H9 (cell line): ENCODE results near the gene KIF6. TPM values are rescaled to one million over a fixed set of nuclear protein-coding genes. Genes with fewer than 3 reads are reported as not detected.

Experiments used
- DNase-seq: peaks from one replicate; pipeline ENCODE4 v3.0.0-alpha.2; 2017
- H2AFZ ChIP-seq: one replicate; pipeline ENCODE4 v1.6.1; 2013; ENCODE audit warnings: mild to moderate bottlenecking, low read length, control low read depth, moderate library complexity
- H2AK5ac ChIP-seq: 2 replicates; pipeline ENCODE4 v1.6.1; 2013; ENCODE audit warnings: low read length, control low read depth, mixed read lengths; ENCODE audit not compliant: insufficient read length
- H2BK120ac ChIP-seq: one replicate; pipeline ENCODE4 v1.6.1; 2013; ENCODE audit warnings: low read depth, mild to moderate bottlenecking, low read length, control low read depth, inconsistent platforms; ENCODE audit not compliant: poor library complexity, severe bottlenecking
- H2BK12ac ChIP-seq: 2 replicates; pipeline ENCODE4 v1.6.1; 2013; ENCODE audit warnings: low read length, control low read depth, mixed read lengths, low read depth; ENCODE audit not compliant: insufficient read length
- H2BK15ac ChIP-seq: 2 replicates; pipeline ENCODE4 v1.6.1; 2013; ENCODE audit warnings: low read depth, low read length, control low read depth
- H2BK20ac ChIP-seq: one replicate; pipeline ENCODE4 v1.6.1; 2013; ENCODE audit warnings: low read depth, mild to moderate bottlenecking, low read length, control low read depth, inconsistent platforms; ENCODE audit not compliant: poor library complexity, severe bottlenecking
- H2BK5ac ChIP-seq: 2 replicates; pipeline ENCODE4 v1.6.1; 2013; ENCODE audit warnings: low read length, control low read depth, mixed read lengths; ENCODE audit not compliant: insufficient read length
- H3K14ac ChIP-seq: 2 replicates; pipeline ENCODE4 v1.6.1; 2013; ENCODE audit warnings: low read length, control low read depth; ENCODE audit not compliant: insufficient read depth
- H3K18ac ChIP-seq: 2 replicates; pipeline ENCODE4 v1.6.1; 2013; ENCODE audit warnings: low read depth, mild to moderate bottlenecking, mixed read lengths, low read length, control low read depth; ENCODE audit not compliant: insufficient read length
- H3K23ac ChIP-seq: 2 replicates; pipeline ENCODE4 v1.6.1; 2013; ENCODE audit warnings: low read length, control low read depth, mixed read lengths, low read depth; ENCODE audit not compliant: insufficient read length
- H3K23me2 ChIP-seq: 2 replicates; pipeline ENCODE4 v1.6.1; 2013; ENCODE audit warnings: low read depth, mild to moderate bottlenecking, mixed read lengths, low read length, control low read depth; ENCODE audit not compliant: insufficient read length, poor library complexity, severe bottlenecking
- H3K27ac ChIP-seq: 2 replicates; pipeline ENCODE4 v1.5.1; 2013; ENCODE audit warnings: low read length, control low read depth, mixed read lengths, low read depth; ENCODE audit not compliant: insufficient read length
- H3K27me3 ChIP-seq: 2 replicates; pipeline ENCODE4 v1.6.1; 2013; ENCODE audit warnings: low read length, control low read depth, inconsistent platforms; ENCODE audit not compliant: insufficient read depth
- H3K4ac ChIP-seq: 2 replicates; pipeline ENCODE4 v1.6.1; 2013; ENCODE audit warnings: low read depth, mild to moderate bottlenecking, control low read depth, inconsistent platforms, low read length, moderate library complexity
- H3K4me1 ChIP-seq: 2 replicates; pipeline ENCODE4 v1.6.1; 2013; ENCODE audit warnings: low read length, control low read depth, inconsistent platforms; ENCODE audit not compliant: insufficient read depth
- H3K4me2 ChIP-seq: 2 replicates; pipeline ENCODE4 v1.6.1; 2013; ENCODE audit warnings: low read length, control low read depth, mixed read lengths; ENCODE audit not compliant: insufficient read length, insufficient read depth
- H3K56ac ChIP-seq: 2 replicates; pipeline ENCODE4 v1.6.1; 2013; ENCODE audit warnings: low read depth, mild to moderate bottlenecking, mixed read lengths, low read length, control low read depth; ENCODE audit not compliant: insufficient read length
- H3K79me1 ChIP-seq: 2 replicates; pipeline ENCODE4 v1.6.1; 2013; ENCODE audit warnings: low read depth, mild to moderate bottlenecking, moderate library complexity, low read length, control low read depth, inconsistent platforms; ENCODE audit not compliant: insufficient read depth, poor library complexity, severe bottlenecking
- H3K79me2 ChIP-seq: 2 replicates; pipeline ENCODE4 v1.6.1; 2013; ENCODE audit warnings: low read length, control low read depth, inconsistent platforms; ENCODE audit not compliant: insufficient read depth
- H3K9ac ChIP-seq: 2 replicates; pipeline ENCODE4 v1.6.1; 2013; ENCODE audit warnings: low read length, control low read depth, mixed read lengths; ENCODE audit not compliant: insufficient read length; ENCODE audit errors: extremely low read depth
- H3K9me3 ChIP-seq: one replicate; pipeline ENCODE4 v1.6.1; 2013; ENCODE audit warnings: low read depth, low read length, inconsistent platforms; ENCODE audit not compliant: control insufficient read depth
- H3T11ph ChIP-seq: one replicate; pipeline ENCODE4 v1.6.1; 2013; ENCODE audit warnings: mild to moderate bottlenecking, low read length, control low read depth, inconsistent platforms
- H4K20me1 ChIP-seq: one replicate; pipeline ENCODE4 v1.6.1; 2013; ENCODE audit not compliant: control insufficient read depth, insufficient read length, insufficient read depth
- H4K5ac ChIP-seq: 2 replicates; pipeline ENCODE4 v1.6.1; 2013; ENCODE audit warnings: low read depth, mild to moderate bottlenecking, mixed read lengths, low read length, control low read depth; ENCODE audit not compliant: insufficient read length
- H4K8ac ChIP-seq: replicated peaks from 2 replicates; pipeline ENCODE4 v1.6.1; 2013; ENCODE audit warnings: low read length, control low read depth, mixed read lengths, low read depth; ENCODE audit not compliant: insufficient read length
- H4K91ac ChIP-seq: 2 replicates; pipeline ENCODE4 v1.6.1; 2013; ENCODE audit warnings: low read depth, mild to moderate bottlenecking, moderate library complexity, mixed read lengths, low read length, control low read depth; ENCODE audit not compliant: insufficient read length
- H3K27ac Mint-ChIP-seq, 3 experiments: 2 replicates in 2 of 3; 3 replicates in 1 of 3; pipeline ENCODE4 v1.8.0; 2020 to 2021; ENCODE audit warnings: mixed read lengths in 3 of 3, mild to moderate bottlenecking in 1 of 3, moderate library complexity in 1 of 3
- H3K27me3 Mint-ChIP-seq: 2 replicates; pipeline ENCODE4 v1.8.0; 2021; ENCODE audit warnings: low read depth, mild to moderate bottlenecking, moderate library complexity, mixed read lengths
- H3K36me3 Mint-ChIP-seq, 3 experiments: 2 replicates in 2 of 3; 3 replicates in 1 of 3; pipeline ENCODE4 v1.8.0; 2020 to 2021; ENCODE audit warnings: low read depth in 3 of 3, mixed read lengths in 3 of 3; ENCODE audit not compliant: insufficient read depth in 1 of 3
- H3K4me1 Mint-ChIP-seq, 2 experiments: 2 replicates each; pipeline ENCODE4 v1.8.0; 2020; ENCODE audit warnings: mixed read lengths in 2 of 2
- H3K4me3 Mint-ChIP-seq, 2 experiments: 2 replicates in 1 of 2; 3 replicates in 1 of 2; pipeline ENCODE4 v1.8.0; 2020 to 2021; ENCODE audit warnings: mild to moderate bottlenecking in 2 of 2, mixed read lengths in 2 of 2, moderate library complexity in 1 of 2
- H3K9me3 Mint-ChIP-seq, 2 experiments: 2 replicates in 1 of 2; 3 replicates in 1 of 2; pipeline ENCODE4 v1.8.0; 2020; ENCODE audit warnings: mild to moderate bottlenecking in 2 of 2, mixed read lengths in 2 of 2, moderate library complexity in 1 of 2
- CTCF ChIP-seq: fragments of 200-600 bp; sonication (generic); conservative IDR thresholded peaks from 3 replicates; pipeline ENCODE4 v1.8.0; 2021; ENCODE audit warnings: antibody characterized with exemption, mild to moderate bottlenecking
- WGBS: extraction: QIAGEN DNeasy Blood & Tissue Kit; methylation state at CpG from one replicate; pipeline ENCODE4 v1.1.7; 2013; ENCODE audit warnings: missing lambda C conversion rate, low lambda C conversion rate, mixed read lengths; ENCODE audit not compliant: insufficient read length; ENCODE audit errors: extremely low coverage; 5-methylcytosine and 5-hydroxymethylcytosine counted together
- total RNA-seq: library from RNA; stranded (reverse); gene quantifications from 2 replicates; pipeline ENCODE4 v1.2.1, GENCODE V29; 2021

The KIF6 gene
- total RNA-seq, 1 experiment from 2014 or later: 0.63 TPM

DNA sequence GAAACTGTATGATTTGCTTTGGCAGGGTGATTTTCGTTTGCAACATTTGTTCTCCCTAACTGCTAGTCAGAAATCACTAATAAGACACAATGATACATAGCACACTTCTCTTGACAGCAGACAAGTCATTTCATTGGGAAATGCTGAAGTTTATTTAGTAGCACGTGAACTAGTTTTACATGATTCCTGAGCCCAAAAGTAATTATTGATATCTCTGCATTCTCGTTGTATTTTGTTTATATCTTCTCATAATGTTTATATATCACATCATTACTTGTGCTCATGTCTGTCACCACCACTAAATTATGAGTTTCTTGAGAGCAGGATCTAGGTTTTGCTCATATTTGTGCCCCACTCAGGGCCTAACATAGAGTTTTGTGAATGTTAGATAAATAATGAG is 151.7 kb downstream of the KIF6 start:
- Mint-ChIP-seq H3K9me3 (no peaks in the 10 kb centered on the region; a peak in 2 of 5 replicates), H3K4me3 (no peak overlapping the region), H3K4me1 (peaks cover 0 to 2% of the 10 kb centered on the region in 2 experiments; a peak in 1 of 4 replicates), H3K27me3 (no peaks in the 10 kb centered on the region), H3K27ac (no peak overlapping the region), H3K36me3 (no peaks in the 10 kb centered on the region)
- no peak overlapping the region for H4K91ac ChIP-seq
- no peaks in the 10 kb centered on the region for H3K23me2 ChIP-seq
- H3K23ac ChIP-seq: no peak overlapping the region
- H2BK15ac ChIP-seq: no peak overlapping the region
- H3K79me2 ChIP-seq: no peaks in the 10 kb centered on the region
- DNase-seq: no peak
- no peak overlapping the region for H2BK12ac ChIP-seq
- H3K4me1 ChIP-seq: no peaks in the 10 kb centered on the region
- no peak overlapping the region for H3K9ac ChIP-seq
- H2BK120ac ChIP-seq: no peak overlapping the region
- TF ChIP-seq CTCF: no peak
- WGBS: no CpG with 5 or more reads among the region's 3 CpGs
- H3K4ac ChIP-seq: no peak overlapping the region
- H3K14ac ChIP-seq: no peak overlapping the region
- H2BK20ac ChIP-seq: no peak overlapping the region
- no peak overlapping the region for H3K18ac ChIP-seq
- no peak overlapping the region for H4K5ac ChIP-seq
- H3K9me3 ChIP-seq: no peaks in the 10 kb centered on the region
- no peak overlapping the region for H2BK5ac ChIP-seq
- H3T11ph ChIP-seq: no peak overlapping the region
- no peak overlapping the region for H4K8ac ChIP-seq
- H3K27me3 ChIP-seq: no peaks in the 10 kb centered on the region
- no peak overlapping the region for H2AK5ac ChIP-seq
- no peak overlapping the region for H3K4me2 ChIP-seq
- no peaks in the 10 kb centered on the region for H4K20me1 ChIP-seq
- no peaks in the 10 kb centered on the region for H3K79me1 ChIP-seq
- H3K27ac ChIP-seq: no peak overlapping the region
- H2AFZ ChIP-seq: no peak overlapping the region
- no peak overlapping the region for H3K56ac ChIP-seq
